HG03354 (cell line): ENCODE data around the gene SLC9A9.

Source experiments
- ATAC-seq: cut with Tn5 transposase; IDR thresholded peaks from one replicate; pipeline ENCODE4 v1.9.1; 2021; ENCODE audit warnings: mild to moderate bottlenecking; ENCODE audit not compliant: unreplicated experiment, poor library complexity, severe bottlenecking

The SLC9A9 gene

GRCh38 chr3:143584474-143584873, 263.8 kb downstream of the SLC9A9 start:
- no peak for ATAC-seq

- ATAC-seq: peak; percentile 46
These were observed 266.1 kb downstream of the SLC9A9 start for GRCh38 chr3:143581972-143582722.

GRCh38 chr3:143578810-143579435, 269.3 kb downstream of the SLC9A9 start:
- ATAC-seq: no peak

- no peak for ATAC-seq
These were observed 271.5 kb downstream of the SLC9A9 start for GRCh38 chr3:143576568-143577270.

- no peak for ATAC-seq
These were observed 273.3 kb downstream of the SLC9A9 start for GRCh38 chr3:143574933-143575332.

- no peak for ATAC-seq
These were observed 274.5 kb downstream of the SLC9A9 start for GRCh38 chr3:143573610-143574303.

GRCh38 chr3:143571548-143571947, 276.7 kb downstream of the SLC9A9 start:
- no peak for ATAC-seq

GRCh38 chr3:143567823-143568222, 280.4 kb downstream of the SLC9A9 start:
- ATAC-seq: no peak

- no peak for ATAC-seq
These were observed 282.3 kb downstream of the SLC9A9 start for GRCh38 chr3:143565951-143566350.

GRCh38 chr3:143563786-143564185, 284.5 kb downstream of the SLC9A9 start:
- no peak for ATAC-seq

GRCh38 chr3:143562789-143563188, 285.5 kb downstream of the SLC9A9 start:
- ATAC-seq: no peak

- no peak for ATAC-seq
These were observed 289.0 kb downstream of the SLC9A9 start for GRCh38 chr3:143559296-143559695.

- no peak for ATAC-seq
These were observed 295.4 kb downstream of the SLC9A9 start for GRCh38 chr3:143552851-143553250.

- ATAC-seq: no peak
These were observed 296.5 kb downstream of the SLC9A9 start for GRCh38 chr3:143551761-143552160.

- ATAC-seq: no peak
These were observed 299.3 kb downstream of the SLC9A9 start for GRCh38 chr3:143548861-143549497.

GRCh38 chr3:143548393-143548792, 299.9 kb downstream of the SLC9A9 start:
- ATAC-seq: no peak

- ATAC-seq: no peak
These were observed 309.7 kb downstream of the SLC9A9 start for GRCh38 chr3:143538577-143538981.

GRCh38 chr3:143538061-143538460, 310.2 kb downstream of the SLC9A9 start:
- no peak for ATAC-seq

- no peak for ATAC-seq
These were observed 311.3 kb downstream of the SLC9A9 start for GRCh38 chr3:143536817-143537535.
